Stimulated activated CD4-positive, alpha-beta T cell treated with anti-CD3 and anti-CD28 coated beads, Interleukin-1b, Interleukin-23, amount 100 ng/mL, for 1 hour (primary cell): Measurements from ENCODE around the gene CAD.

Experiments
- DNase-seq, 2 donors: peaks; one replicate each; pipeline ENCODE4 v3.0.0-alpha.2; 2020; ENCODE audit warnings: low read depth in 2 of 2

CAD gene

DNA sequence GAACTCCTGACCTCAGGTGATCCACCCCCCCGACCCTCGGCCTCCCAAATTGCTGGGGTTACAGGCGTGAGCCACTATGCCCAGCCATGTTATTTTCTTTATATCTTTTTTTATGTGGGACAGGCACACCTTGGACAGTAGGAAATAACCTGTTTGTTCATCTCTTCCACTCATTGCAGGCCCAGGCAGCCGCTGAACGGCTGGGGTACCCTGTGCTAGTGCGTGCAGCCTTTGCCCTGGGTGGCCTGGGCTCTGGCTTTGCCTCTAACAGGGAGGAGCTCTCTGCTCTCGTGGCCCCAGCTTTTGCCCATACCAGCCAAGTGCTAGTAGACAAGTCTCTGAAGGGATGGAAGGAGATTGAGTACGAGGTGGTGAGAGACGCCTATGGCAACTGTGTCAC, 8.4 kb downstream of the CAD start:
- no peak for DNase-seq

DNA sequence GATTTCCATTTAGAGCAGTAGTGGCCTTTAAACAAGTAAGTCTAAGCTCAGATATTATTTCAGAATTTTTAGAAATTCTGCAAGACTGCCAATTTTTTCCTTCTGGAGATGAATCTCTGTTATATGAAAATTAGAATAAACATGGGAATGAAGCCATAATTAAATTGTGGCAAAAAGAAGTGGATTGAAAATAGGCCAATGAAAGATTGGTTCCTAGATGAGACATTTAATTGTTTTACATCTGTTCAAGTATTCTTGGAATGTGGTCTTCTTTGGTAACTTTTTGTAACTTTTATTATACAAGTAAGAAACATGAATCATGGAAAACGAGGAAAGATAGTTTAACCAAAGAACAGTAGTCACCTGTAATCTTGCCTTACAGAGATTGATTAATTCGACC, 10.3 kb downstream of the CAD start:
- DNase-seq, result no peak

DNA sequence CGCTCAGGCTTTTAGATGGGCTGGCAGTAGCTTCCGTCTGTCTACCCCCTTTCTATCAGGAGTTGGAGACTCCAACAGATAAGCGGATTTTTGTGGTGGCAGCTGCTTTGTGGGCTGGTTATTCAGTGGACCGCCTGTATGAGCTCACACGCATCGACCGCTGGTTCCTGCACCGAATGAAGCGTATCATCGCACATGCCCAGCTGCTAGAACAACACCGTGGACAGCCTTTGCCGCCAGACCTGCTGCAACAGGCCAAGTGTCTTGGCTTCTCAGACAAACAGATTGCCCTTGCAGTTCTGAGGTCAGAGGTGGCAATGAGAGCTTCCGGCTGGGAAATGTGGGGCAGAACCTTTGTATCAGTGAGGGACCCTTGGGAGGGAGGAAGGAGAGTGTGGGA, 14.8 kb downstream of the CAD start:
- DNase-seq, result no peak

DNA sequence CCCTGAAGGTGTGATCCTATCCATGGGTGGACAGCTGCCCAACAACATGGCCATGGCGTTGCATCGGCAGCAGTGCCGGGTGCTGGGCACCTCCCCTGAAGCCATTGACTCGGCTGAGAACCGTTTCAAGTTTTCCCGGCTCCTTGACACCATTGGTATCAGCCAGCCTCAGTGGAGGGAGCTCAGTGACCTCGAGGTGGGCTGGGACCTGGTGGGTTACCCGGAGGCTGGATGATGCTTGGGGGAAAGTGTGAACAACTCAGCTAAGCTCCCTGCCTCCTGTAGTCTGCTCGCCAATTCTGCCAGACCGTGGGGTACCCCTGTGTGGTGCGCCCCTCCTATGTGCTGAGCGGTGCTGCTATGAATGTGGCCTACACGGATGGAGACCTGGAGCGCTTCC, 16.2 kb downstream of the CAD start:
- DNase-seq, result no peak

DNA sequence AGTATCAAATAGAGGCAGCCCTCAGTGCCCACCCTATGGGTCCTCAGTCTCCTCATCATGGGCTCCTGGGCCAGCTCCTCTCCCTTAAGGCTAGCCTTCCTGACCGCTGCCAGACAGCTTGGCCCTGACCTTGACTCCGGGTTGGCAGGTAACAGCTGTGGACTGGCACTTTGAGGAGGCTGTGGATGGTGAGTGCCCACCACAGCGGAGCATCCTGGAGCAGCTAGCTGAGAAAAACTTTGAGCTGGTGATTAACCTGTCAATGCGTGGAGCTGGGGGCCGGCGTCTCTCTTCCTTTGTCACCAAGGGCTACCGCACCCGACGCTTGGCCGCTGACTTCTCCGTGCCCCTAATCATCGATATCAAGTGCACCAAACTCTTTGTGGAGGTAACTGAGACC, 19.0 kb downstream of the CAD start:
- no peak for DNase-seq

DNA sequence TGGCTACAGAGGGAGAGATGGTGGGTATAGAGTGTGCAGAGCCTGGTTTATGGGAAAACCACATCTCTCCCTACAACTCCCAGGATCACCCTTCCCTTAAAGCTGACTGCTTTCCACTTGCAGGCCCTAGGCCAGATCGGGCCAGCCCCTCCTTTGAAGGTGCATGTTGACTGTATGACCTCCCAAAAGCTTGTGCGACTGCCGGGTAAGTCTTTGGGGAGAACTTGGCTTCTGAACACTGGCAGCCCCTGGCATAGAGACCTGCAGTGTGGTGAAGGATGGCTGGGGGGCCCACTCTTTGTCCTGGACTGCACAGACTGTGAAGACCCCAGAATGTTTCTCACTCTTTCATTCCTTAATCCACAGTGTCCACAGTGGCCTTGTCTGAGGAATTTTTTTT, 19.5 kb downstream of the CAD start:
- DNase-seq, result no peak

DNA sequence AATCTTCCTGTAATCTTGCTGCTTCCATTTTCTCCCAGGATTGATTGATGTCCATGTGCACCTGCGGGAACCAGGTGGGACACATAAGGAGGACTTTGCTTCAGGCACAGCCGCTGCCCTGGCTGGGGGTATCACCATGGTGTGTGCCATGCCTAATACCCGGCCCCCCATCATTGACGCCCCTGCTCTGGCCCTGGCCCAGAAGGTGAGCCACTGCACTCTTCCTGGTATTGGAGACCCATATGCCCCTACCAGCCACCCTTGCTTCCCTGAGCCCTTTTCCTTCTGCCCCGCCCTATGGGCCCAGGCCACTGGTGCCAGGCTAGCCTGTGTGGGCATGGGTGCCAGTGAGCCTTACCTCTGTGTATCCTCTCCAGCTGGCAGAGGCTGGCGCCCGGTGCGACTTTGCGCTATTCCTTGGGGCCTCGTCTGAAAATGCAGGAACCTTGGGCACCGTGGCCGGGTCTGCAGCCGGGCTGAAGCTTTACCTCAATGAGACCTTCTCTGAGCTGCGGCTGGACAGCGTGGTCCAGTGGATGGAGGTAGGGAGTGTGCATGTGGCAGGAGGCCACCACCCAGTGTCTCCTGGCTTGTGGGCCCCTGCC, 20.3 kb downstream of the CAD start:
- DNase-seq, result no peak

DNA sequence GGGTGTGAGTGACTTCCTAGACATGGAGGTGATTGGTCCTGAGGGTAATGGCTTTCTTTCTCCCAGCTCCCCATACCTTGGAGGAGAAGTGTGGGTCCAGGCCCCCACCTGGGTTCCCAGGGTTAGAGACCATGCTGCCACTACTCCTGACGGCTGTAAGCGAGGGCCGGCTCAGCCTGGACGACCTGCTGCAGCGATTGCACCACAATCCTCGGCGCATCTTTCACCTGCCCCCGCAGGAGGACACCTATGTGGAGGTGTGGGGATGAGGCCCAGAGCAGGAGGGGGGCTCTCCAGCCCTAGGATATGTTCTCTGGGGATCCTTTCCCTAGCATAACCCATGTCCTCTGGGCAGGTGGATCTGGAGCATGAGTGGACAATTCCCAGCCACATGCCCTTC, 21.8 kb downstream of the CAD start:
- DNase-seq, result no peak

DNA sequence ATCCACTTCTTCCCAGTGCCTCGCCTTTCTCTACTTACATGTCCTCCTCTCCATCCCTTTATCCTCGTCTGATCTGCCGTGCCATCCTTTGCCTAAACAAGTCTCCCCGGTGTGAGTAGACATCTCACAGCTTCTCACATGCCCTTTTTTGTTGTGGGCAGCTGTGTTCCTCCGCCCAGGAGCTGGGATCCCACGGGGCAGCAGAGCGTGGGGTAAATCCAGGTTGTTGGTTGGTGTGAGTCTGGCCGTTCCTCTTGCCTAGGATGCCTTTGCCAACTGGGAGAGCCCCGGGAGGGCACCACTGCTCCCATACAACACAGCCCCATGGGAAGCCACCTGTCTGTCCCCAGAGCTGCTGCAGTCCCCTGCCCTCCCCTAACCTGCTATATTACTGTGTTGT, 23.2 kb downstream of the CAD start:
- no peak for DNase-seq

DNA sequence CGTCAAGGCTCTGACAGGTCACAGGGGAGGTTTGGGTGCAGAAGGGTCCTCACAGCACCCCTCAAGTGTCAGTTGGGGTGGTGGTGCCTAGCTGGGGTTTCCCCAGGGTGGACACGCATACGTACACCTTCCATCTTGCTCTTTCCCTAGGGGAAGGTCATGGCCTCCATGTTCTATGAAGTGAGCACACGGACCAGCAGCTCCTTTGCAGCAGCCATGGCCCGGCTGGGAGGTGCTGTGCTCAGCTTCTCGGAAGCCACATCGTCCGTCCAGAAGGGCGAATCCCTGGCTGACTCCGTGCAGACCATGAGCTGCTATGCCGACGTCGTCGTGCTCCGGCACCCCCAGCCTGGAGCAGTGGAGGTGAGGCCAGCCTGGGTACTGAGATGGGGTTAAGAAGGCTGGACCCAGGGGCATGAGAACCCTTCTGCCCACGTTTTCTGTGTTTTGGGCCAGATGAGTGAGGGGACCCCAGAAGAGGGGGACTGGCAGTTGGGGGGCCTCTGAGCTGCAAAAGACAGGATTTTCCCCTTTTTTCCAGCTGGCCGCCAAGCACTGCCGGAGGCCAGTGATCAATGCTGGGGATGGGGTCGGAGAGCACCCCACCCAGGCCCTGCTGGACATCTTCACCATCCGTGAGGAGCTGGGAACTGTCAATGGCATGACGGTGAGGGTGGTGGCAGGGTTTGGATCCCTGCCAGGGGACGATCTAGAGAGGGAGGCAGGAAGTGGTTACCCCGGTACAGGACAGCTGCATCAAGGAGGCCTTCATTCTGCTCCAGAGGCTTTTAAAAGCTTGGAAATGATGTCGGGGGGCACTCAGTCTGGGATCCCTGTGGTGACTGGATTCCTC, 24.8 kb downstream of the CAD start:
- no peak for DNase-seq

DNA sequence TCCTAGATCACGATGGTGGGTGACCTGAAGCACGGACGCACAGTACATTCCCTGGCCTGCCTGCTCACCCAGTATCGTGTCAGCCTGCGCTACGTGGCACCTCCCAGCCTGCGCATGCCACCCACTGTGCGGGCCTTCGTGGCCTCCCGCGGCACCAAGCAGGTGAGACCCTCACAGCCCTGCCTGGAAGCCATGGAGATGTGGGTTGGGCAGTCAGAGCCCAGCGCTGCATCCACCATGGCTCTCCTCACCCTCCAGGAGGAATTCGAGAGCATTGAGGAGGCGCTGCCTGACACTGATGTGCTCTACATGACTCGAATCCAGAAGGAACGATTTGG, 25.4 kb downstream of the CAD start:
- no peak for DNase-seq

DNA sequence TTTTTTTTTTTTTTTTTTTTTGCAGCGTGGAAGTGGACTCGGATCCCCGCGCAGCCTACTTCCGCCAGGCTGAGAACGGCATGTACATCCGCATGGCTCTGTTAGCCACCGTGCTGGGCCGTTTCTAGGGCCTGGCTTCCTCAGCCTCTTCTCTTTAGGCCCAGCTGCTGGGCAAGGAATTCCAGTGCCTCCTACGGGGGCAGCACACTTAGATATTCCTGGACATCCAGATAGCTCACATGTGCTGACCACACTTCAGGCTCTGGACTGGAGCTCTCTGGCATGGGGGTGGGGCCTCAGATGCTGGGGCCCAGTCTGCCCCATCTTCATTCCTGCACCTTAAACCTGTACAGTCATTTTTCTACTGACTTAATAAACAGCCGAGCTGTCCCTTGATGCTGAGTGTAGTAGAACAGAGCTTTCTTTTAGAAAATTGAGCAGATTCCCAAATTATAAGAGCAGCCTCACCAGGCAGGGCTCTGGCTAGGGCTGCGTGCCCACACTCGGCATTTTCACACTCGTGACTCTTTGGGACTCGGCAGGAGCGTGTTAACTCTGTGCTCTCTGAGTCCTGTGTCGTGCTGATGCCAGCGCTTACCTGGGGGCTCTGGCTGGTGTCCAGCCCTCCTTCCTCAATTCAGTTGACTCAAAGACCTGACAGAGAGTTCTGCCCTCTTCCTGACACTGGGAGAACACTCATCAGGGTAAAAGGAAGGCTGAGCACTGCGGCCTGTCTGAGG, 26.4 kb downstream of the CAD start:
- DNase-seq, result no peak

DNA sequence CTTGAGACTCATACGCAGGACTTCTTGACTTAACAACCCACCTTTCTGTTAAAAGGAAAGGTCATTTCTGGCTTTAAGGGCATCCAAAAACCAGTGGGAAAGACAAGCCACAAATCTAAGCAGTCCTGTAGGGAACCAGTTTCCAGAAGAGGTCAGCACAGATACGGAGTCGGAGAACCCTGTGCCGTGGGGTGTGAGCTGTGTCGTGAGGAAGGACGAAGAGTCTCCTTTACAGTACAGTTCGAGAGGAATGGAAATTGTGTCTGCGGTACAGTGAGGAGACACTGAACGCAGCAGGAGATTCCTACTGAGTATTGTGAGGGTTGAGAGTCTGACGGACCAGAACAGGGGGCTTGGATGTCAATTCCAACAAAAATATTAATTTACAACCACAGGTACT, 27.9 kb downstream of the CAD start:
- DNase-seq, result no peak

DNA sequence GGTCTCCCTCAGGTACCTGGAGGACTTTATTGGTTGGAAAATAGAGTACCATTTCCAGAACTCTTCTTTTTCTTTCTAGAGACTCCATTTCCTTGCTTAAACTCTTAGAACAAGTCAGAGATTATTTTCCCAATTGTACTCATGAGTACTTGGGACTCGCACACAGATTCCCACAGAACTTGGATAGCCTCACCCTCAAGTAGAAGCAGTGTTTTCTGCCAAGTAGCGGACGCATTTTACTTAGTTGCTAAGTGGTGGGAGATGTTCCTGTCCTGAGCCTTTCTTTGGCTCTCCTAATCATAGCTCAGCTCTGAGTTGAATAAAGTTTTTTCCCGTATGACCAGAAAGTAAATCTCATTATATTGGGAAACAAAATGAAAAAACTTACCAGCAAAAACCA, 28.5 kb downstream of the CAD start:
- no peak for DNase-seq

DNA sequence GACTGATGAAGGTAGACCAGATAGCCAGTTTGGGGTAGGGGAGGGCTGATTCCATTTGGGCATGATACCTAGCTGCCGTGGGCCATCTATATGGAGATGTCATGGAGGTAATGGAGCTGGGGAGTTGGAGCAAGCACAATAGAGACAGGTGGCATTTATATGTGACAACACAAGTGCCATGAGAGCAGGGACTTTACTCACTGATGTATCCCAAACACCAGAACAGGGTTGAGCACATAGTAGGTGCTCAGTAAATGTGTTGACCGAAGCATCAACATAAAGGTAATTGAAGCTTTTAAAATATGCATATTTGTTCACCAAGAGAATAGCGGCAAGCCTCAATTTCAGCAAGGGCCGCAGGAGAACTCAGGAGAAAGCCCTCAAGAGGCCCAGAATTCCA, 30.7 kb downstream of the CAD start:
- no peak for DNase-seq

DNA sequence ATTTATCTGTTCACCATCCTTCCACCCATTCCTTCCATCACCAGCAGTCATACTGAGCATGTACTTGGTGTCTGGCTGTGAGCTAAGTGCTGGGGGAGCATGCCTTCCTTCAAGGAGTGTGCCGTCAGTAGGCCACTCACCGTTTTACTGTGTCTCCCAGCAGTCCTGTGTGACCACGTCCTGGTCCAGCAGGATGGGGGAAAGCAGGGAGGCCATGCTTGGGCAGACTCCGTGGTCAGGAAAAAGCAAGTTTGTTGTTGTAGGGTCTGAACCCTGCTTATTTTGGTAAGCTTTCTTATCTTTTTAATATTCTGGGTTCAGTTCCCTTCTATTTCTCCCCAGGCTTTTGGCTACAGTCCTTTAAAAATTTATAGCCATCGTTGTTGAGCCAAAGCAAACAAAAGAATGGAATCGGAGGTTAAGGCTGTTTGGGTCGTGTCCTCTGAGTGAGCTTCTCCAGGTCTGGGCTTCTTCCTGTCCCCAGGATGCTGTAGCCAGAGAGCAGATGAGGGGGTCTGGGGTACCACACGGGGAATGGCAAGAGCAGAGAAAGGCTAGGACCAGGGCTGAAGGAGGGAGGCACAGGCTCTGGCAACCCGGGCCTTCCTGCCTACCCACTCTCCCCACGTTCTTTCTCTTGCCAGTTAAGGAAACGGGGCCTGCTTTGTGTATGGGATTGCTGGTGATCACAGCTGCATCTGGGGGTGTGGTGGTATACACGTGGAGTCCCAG, 32.2 kb downstream of the CAD start:
- no peak for DNase-seq

DNA sequence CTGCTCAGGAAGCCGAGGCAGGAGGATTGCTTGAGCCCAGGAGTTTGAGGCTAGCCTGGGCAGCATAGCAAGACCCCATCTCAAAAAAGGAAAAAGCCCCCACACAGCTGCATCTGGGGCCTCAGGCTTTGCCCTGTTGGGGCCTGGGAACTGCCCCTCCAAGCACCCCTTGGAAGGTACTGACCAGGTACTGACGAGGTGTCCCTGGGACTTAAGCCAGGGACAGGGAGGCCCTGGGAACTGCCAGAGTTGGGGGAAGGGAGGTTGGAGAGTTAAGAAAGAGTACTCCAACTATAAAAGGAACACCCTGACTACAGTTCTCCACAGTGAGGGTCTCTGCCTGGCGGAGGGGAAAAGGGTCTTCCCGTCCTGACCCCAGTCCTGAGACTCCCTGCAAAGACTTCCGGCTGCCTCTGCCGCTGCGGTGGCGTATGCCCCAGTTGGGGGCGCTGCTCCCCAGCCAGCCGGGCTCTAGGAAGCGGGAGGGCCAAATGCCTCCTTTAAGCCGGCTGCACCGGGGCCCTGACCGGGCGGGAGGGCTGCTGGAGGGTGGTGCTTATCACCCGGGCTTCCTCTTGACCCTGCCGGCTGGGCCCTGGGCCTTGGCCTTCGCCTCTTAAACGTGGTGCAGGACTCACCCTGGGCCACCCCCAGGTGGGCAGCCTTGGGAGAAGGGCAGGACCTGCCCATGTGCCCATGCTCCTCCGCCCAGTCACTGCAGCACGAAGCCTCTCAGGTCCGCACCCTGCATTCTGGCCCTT, 32.9 kb downstream of the CAD start:
- DNase-seq, result peak in 1 of 2 donors; percentile 16

DNA sequence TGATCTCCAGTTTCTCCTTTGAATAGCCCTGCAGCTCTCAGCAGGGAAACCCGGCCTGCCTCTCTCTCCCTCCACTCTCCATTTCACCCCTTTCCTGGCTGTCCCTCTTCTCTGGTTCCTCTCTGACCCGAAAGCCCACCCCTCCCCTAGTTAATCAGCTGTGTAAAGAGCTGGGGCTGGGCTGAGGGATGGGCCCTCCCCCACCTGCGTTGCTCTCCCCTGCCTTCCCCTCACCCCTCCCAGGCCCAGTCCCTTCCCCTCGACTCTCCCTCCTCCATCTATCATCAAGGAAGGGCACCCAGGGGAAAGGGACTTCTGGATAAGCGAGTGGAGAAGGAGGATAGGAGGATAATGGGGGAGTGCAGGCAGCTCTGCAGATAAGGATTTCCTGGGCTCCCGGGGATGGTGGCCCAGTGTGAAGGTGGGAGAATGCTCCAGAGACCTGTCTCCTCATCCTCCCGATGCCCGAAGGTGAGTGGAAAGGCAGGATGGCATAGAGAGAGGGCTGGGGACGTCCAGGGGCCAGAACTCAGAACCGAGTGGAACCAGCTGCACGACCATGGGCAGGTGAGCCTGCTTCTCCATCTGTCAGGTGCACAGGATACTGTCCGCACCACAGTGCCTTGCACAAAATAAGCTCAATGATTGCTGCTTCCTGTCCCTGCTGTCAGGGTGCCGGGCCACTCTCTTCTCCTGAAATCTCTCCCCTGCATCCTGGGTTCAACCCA, 33.6 kb downstream of the CAD start:
- no peak for DNase-seq

DNA sequence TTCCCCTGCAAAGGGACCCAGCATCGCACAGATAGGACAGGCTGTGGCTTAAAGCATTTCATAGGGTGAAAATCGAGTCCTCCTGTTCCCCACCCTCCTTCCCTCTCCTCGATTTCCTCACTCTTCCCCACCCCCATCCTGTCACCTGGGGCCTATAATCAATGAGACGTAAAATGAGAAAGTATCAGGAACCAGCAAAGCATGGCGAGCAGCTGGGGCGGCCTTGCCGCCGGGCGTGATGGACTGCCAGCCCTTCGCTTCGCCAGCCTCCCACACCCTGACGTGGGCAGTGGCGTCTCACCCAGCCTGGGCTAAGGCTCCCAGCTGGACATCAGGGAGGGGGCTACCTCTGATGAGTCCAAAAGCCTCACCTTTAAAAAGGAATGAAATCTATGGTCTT, 34.6 kb downstream of the CAD start:
- no peak for DNase-seq

DNA sequence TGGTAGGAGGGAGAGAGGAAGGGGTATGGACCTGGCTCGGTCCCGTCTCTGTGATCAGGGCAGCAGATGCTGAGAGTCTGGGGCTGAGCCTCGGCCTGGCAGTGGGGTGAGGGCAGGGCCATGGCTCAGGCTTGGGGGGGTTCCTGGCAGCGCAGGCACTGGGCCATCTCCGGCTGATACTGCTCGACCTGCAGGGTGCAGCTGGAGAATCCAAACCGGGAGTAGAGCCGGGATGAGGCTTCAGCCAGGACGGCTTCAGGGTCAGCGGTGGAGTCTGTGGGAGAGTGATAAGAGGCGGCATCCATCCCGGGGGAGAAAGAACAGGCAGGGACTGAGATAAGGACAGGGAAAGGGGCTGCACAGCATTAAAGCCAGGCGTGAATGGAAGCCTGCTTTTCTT, 38.0 kb downstream of the CAD start:
- DNase-seq, result no peak

DNA sequence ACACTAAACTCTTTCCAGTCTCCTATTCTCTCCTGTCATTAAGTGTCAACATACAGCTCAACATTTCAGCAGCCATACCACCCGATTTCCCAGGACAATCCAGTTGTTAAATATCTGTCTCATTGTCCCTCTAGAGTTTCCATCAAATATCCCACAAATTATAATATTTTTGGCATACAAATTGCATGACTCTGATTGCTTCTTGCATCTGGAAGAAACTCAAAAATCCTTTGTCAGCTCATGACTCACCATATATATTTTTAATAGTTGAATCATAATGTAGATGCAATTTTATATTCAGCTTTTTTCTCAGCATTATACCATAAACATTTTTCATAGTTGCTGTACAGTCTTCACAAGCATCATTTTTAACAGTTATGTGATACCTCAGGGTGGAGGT, 38.5 kb downstream of the CAD start:
- DNase-seq, result no peak
